Hepatocyte (in vitro differentiated cells): Measurements from ENCODE around the gene FGD4. TPM values are rescaled to one million over a fixed set of nuclear protein-coding genes. Genes with fewer than 3 reads are reported as not detected.

Experiments
- DNase-seq: peaks from one replicate; pipeline ENCODE4 v3.0.0-alpha.2; 2016; ENCODE audit warnings: low spot score
- H2AFZ ChIP-seq: fragments of 200-600 bp; sonication (generic); 2 replicates; pipeline ENCODE4 v1.6.0; 2016; ENCODE audit warnings: antibody characterized with exemption, mild to moderate bottlenecking
- H3K27ac ChIP-seq: fragments of 200-600 bp; sonication (generic); 2 replicates; pipeline ENCODE4 v1.5.1; 2016; ENCODE audit warnings: mild to moderate bottlenecking
- H3K27me3 ChIP-seq: fragments of 200-600 bp; sonication (generic); 2 replicates; pipeline ENCODE4 v1.6.1; 2016
- H3K36me3 ChIP-seq: fragments of 200-600 bp; sonication (generic); replicated peaks from 2 replicates; pipeline ENCODE4 v1.5.1; 2016; ENCODE audit warnings: low read depth; ENCODE audit not compliant: insufficient read depth
- H3K4me1 ChIP-seq: fragments of 200-600 bp; sonication (generic); 2 replicates; pipeline ENCODE4 v1.5.1; 2016; ENCODE audit warnings: mild to moderate bottlenecking, moderate library complexity; ENCODE audit not compliant: insufficient read depth
- H3K4me2 ChIP-seq: fragments of 200-600 bp; sonication (generic); 2 replicates; pipeline ENCODE4 v1.6.0; 2016
- H3K4me3 ChIP-seq: fragments of 200-600 bp; sonication (generic); 2 replicates; pipeline ENCODE4 v1.5.1; 2016; ENCODE audit warnings: mild to moderate bottlenecking
- H3K79me2 ChIP-seq: fragments of 200-600 bp; sonication (generic); 2 replicates; pipeline ENCODE4 v1.6.0; 2017; ENCODE audit warnings: mild to moderate bottlenecking
- H3K9me2 ChIP-seq: fragments of 200-600 bp; sonication (generic); replicated peaks from 2 replicates; pipeline ENCODE4 v1.6.0; 2017; ENCODE audit warnings: mild to moderate bottlenecking; ENCODE audit not compliant: insufficient read depth
- H3K9me3 ChIP-seq: fragments of 200-600 bp; sonication (generic); 2 replicates; pipeline ENCODE4 v1.5.1; 2016; ENCODE audit warnings: low read depth, mild to moderate bottlenecking
- H4K20me1 ChIP-seq: fragments of 200-600 bp; sonication (generic); 2 replicates; pipeline ENCODE4 v1.6.0; 2016; ENCODE audit warnings: mild to moderate bottlenecking; ENCODE audit not compliant: insufficient read depth, poor library complexity, severe bottlenecking
- CTCF ChIP-seq: fragments of 200-600 bp; sonication (generic); IDR thresholded peaks from 2 replicates; pipeline ENCODE4 v1.5.1; 2016; ENCODE audit warnings: antibody characterized with exemption, mild to moderate bottlenecking; ENCODE audit not compliant: poor library complexity
- EZH2 ChIP-seq: fragments of 200-600 bp; sonication (generic); IDR thresholded peaks from 2 replicates; pipeline ENCODE4 v1.6.1; 2016; ENCODE audit warnings: antibody characterized with exemption, mild to moderate bottlenecking, borderline replicate concordance
- EZH2phosphoT487 ChIP-seq: fragments of 200-600 bp; sonication (generic); IDR thresholded peaks from one replicate; pipeline ENCODE4 v1.6.1; 2018; ENCODE audit warnings: antibody characterized with exemption, mild to moderate bottlenecking, low read depth, moderate library complexity; ENCODE audit not compliant: unreplicated experiment, severe bottlenecking
- WGBS: methylation state at CpG from one replicate; pipeline ENCODE4 v1.1.6; 2016; ENCODE audit warnings: low lambda C conversion rate; ENCODE audit errors: missing lambda C conversion rate; 5-methylcytosine and 5-hydroxymethylcytosine counted together
- polyA plus RNA-seq: library from polyadenylated mRNA; unstranded; fragments of >200 nt; fragmentation: Nextera tagmentation; extraction: Ambion mirVana; gene quantifications from 2 replicates; pipeline ENCODE4 v1.2.1, GENCODE V29; 2016
- total RNA-seq: library from RNA; depleted of rRNA; stranded (reverse); fragments of >200 nt; gene quantifications from 2 replicates; pipeline ENCODE4 v1.2.3, GENCODE V29; 2014

The FGD4 gene
- total and polyA plus RNA-seq, 2 experiments from 2014 or later, result 15.2 to 41.5 TPM

- no peak overlapping the region for H2AFZ ChIP-seq
- no peaks in the 10 kb centered on the region for H3K9me3 ChIP-seq
- peak overlapping the region; percentile 51 for H3K4me2 ChIP-seq
- H3K4me1 ChIP-seq, result no peaks in the 10 kb centered on the region
- peak overlapping the region; percentile 41 for H3K27ac ChIP-seq
- H3K36me3 ChIP-seq, result no peaks in the 10 kb centered on the region
- no peak for DNase-seq
- no peak overlapping the region for H3K4me3 ChIP-seq
- peaks cover 27% of the 10 kb centered on the region for H3K79me2 ChIP-seq
- no peak for TF ChIP-seq CTCF
- no peak for TF ChIP-seq EZH2phosphoT487
- TF ChIP-seq EZH2, result no peak
- H3K27me3 ChIP-seq, result no peaks in the 10 kb centered on the region
- H3K9me2 ChIP-seq, result no peaks in the 10 kb centered on the region
- no peaks in the 10 kb centered on the region for H4K20me1 ChIP-seq
- WGBS, result 61% methylated on average over 5 of the region's 5 CpGs
Observed at GRCh38 chr12:32478858-32479725, 79.7 kb downstream of the FGD4 start.

- H3K4me1 ChIP-seq, result peaks cover 4% of the 10 kb centered on the region
- no peak overlapping the region for H3K27ac ChIP-seq
- H3K27me3 ChIP-seq, result no peaks in the 10 kb centered on the region
- no peak overlapping the region for H2AFZ ChIP-seq
- no peak overlapping the region for H3K4me2 ChIP-seq
- H3K4me3 ChIP-seq, result no peak overlapping the region
- no peaks in the 10 kb centered on the region for H4K20me1 ChIP-seq
- no peaks in the 10 kb centered on the region for H3K9me3 ChIP-seq
- 85% methylated on average over 3 of the region's 3 CpGs for WGBS
- no peaks in the 10 kb centered on the region for H3K9me2 ChIP-seq
- H3K79me2 ChIP-seq, result peaks cover 33% of the 10 kb centered on the region
- no peaks in the 10 kb centered on the region for H3K36me3 ChIP-seq
- no peak for DNase-seq
- TF ChIP-seq EZH2, result no peak
- no peak for TF ChIP-seq CTCF
- no peak for TF ChIP-seq EZH2phosphoT487
Observed at GRCh38 chr12:32482226-32482625, 82.9 kb downstream of the FGD4 start.

GRCh38 chr12:32483499-32483898, 84.1 kb downstream of the FGD4 start:
- H3K9me3 ChIP-seq, result no peaks in the 10 kb centered on the region
- H3K9me2 ChIP-seq, result no peaks in the 10 kb centered on the region
- no peaks in the 10 kb centered on the region for H3K36me3 ChIP-seq
- TF ChIP-seq EZH2phosphoT487 (no peak), CTCF (no peak), EZH2 (no peak)
- DNase-seq, result no peak
- no peak overlapping the region for H2AFZ ChIP-seq
- H3K4me1 ChIP-seq, result peaks cover 4% of the 10 kb centered on the region
- H3K79me2 ChIP-seq, result peaks cover 37% of the 10 kb centered on the region
- H4K20me1 ChIP-seq, result no peaks in the 10 kb centered on the region
- H3K4me2 ChIP-seq, result no peak overlapping the region
- H3K4me3 ChIP-seq, result no peak overlapping the region
- no peaks in the 10 kb centered on the region for H3K27me3 ChIP-seq
- H3K27ac ChIP-seq, result no peak overlapping the region
